HCT116 (cell line): ENCODE measurements around the gene MED13L. TPM values are rescaled to one million over a fixed set of nuclear protein-coding genes. Genes with fewer than 3 reads are reported as not detected.

Experiments used
- ATAC-seq: fragments of 200-7000 bp; cut with Tn5 transposase; 2 replicates; pipeline ENCODE4 v1.9.1; 2020; ENCODE audit warnings: mild to moderate bottlenecking, moderate library complexity
- BruUV-seq: library from RNA; stranded (reverse); fragments of 400-500 nt; replicated peaks from 2 replicates; lab custom pipeline; 2021; lab: Mats Ljungman, UMichigan
- CTCF ChIA-PET: fragments of 300-600 bp; sonication (Branson Sonifier 250); formaldehyde crosslinking; loops from one replicate; lab custom pipeline; 2021; ENCODE audit warnings: antibody characterized with exemption; lab: Charles Lee
- POLR2A ChIA-PET: fragments of 300-600, 350-600 bp; sonication (Branson Sonifier 250); formaldehyde crosslinking; loops from one replicate; lab custom pipeline; 2021; ENCODE audit warnings: antibody characterized with exemption; lab: Charles Lee
- RAD21 ChIA-PET, 2 experiments: fragments of 300-600 bp; sonication (Branson Sonifier 250); formaldehyde crosslinking; loops; one replicate each; lab custom pipeline; 2023; ENCODE audit warnings: low total read pairs in 2 of 2; ENCODE audit not compliant: uncharacterized antibody in 2 of 2, unreplicated experiment in 2 of 2, low non-redundant PET in 1 of 2; lab: Charles Lee
- DNase-seq: peaks from one replicate; pipeline ENCODE4 v3.0.0-alpha.2; 2010; ENCODE audit warnings: low read depth, low spot score
- H2AFZ ChIP-seq: fragments of 200-600 bp; shearing (Covaris generic), sonication (generic); 2 replicates; pipeline ENCODE4 v1.6.1; 2017; ENCODE audit warnings: low read depth, mixed run types, mixed read lengths, antibody characterized with exemption, low read length; ENCODE audit not compliant: poor library complexity, severe bottlenecking
- H3K27ac ChIP-seq: 2 replicates; pipeline ENCODE4 v1.5.1; 2012; ENCODE audit warnings: low read depth, low read length
- H3K27me3 ChIP-seq: fragments of 200-600 bp; sonication (generic); 2 replicates; pipeline ENCODE4 v1.6.1; 2016; ENCODE audit warnings: mixed run types, low read length, mixed read lengths; ENCODE audit not compliant: insufficient read depth
- H3K36me3 ChIP-seq, 2 experiments: fragments of 200-500 bp in 1 of 2; fragments of 200-600 bp in 1 of 2; sonication (Bioruptor generic) in 1 of 2; sonication (generic) in 1 of 2; 2 replicates each; pipeline versions ENCODE4 v1.5.1 to v1.6.1; 2014 to 2016; ENCODE audit warnings: low read length in 2 of 2, inconsistent platforms in 1 of 2, mixed read lengths in 1 of 2, mixed run types in 1 of 2; ENCODE audit not compliant: insufficient read depth in 2 of 2, control insufficient read depth in 1 of 2
- H3K4me1 ChIP-seq, 2 experiments: fragments of 200-600 bp in 1 of 2; sonication (generic) in 1 of 2; 2 replicates each; pipeline versions ENCODE4 v1.5.1 to v1.6.1; 2012 to 2017; ENCODE audit warnings: low read length in 2 of 2, inconsistent platforms in 1 of 2, mild to moderate bottlenecking in 1 of 2, mixed read lengths in 1 of 2, mixed run types in 1 of 2, moderate library complexity in 1 of 2; ENCODE audit not compliant: insufficient read depth in 2 of 2, control insufficient read depth in 1 of 2
- H3K4me2 ChIP-seq: fragments of 200-600 bp; sonication (generic); 2 replicates; pipeline ENCODE4 v1.6.1; 2017; ENCODE audit warnings: mixed run types, low read length, mixed read lengths
- H3K4me3 ChIP-seq, 2 experiments: fragments of 200-600 bp in 1 of 2; sonication (generic) in 1 of 2; replicated peaks in 1 of 2; 2 replicates each; pipeline ENCODE4 v1.5.1; 2011 to 2016; ENCODE audit warnings: low read length in 2 of 2, control low read depth in 1 of 2, low read depth in 1 of 2, mild to moderate bottlenecking in 1 of 2, mixed read lengths in 1 of 2, mixed run types in 1 of 2
- H3K79me2 ChIP-seq: fragments of 200-600 bp; sonication (generic); 2 replicates; pipeline ENCODE4 v1.6.1; 2017; ENCODE audit warnings: mild to moderate bottlenecking, mixed run types, low read length, moderate library complexity, mixed read lengths; ENCODE audit not compliant: insufficient read depth
- H3K9ac ChIP-seq: fragments of 200-600 bp; sonication (generic); 2 replicates; pipeline ENCODE4 v1.6.1; 2016; ENCODE audit warnings: low read length, mixed read lengths
- H3K9me2 ChIP-seq: fragments of 200-600 bp; sonication (generic), shearing (Covaris generic); 2 replicates; pipeline ENCODE4 v1.6.1; 2017; ENCODE audit warnings: mixed run types, mild to moderate bottlenecking, moderate library complexity; ENCODE audit not compliant: insufficient read depth
- H3K9me3 ChIP-seq, 2 experiments: fragments of 200-500 bp in 1 of 2; fragments of 200-600 bp in 1 of 2; sonication (Bioruptor generic) in 1 of 2; sonication (generic) in 1 of 2; 2 replicates each; pipeline ENCODE4 v1.6.1; 2014 to 2017; ENCODE audit warnings: low read length in 2 of 2, mixed read lengths in 2 of 2, inconsistent platforms in 1 of 2, low read depth in 1 of 2, mild to moderate bottlenecking in 1 of 2, mixed run types in 1 of 2, moderate library complexity in 1 of 2; ENCODE audit not compliant: control insufficient read depth in 1 of 2, insufficient read depth in 1 of 2
- H4K20me1 ChIP-seq: fragments of 200-600 bp; sonication (generic), shearing (Covaris generic); 2 replicates; pipeline ENCODE4 v1.6.1; 2017; ENCODE audit warnings: mixed run types, mild to moderate bottlenecking, moderate library complexity; ENCODE audit not compliant: insufficient read depth
- ATF3 ChIP-seq: IDR thresholded peaks from 2 replicates; pipeline ENCODE4 v1.6.1; 2012
- ELF1 ChIP-seq: IDR thresholded peaks from 2 replicates; pipeline ENCODE4 v1.6.1; 2012; ENCODE audit warnings: low read depth, borderline replicate concordance
- EZH2 ChIP-seq: fragments of 200-600 bp; sonication (generic); IDR thresholded peaks from 2 replicates; pipeline ENCODE4 v1.6.1; 2017; ENCODE audit warnings: antibody characterized with exemption, mixed run types
- EZH2phosphoT487 ChIP-seq: fragments of 200-600 bp; IDR thresholded peaks from 2 replicates; pipeline ENCODE4 v1.6.1; 2018; ENCODE audit warnings: antibody characterized with exemption, borderline replicate concordance
- FOSL1 ChIP-seq: IDR thresholded peaks from 2 replicates; pipeline ENCODE4 v1.6.1; 2012; ENCODE audit warnings: low read depth
- JUND ChIP-seq: IDR thresholded peaks from 2 replicates; pipeline ENCODE4 v1.6.1; 2012
- MAX ChIP-seq: IDR thresholded peaks from 2 replicates; pipeline ENCODE4 v1.6.1; 2012
- POLR2A ChIP-seq: IDR thresholded peaks from 2 replicates; pipeline ENCODE4 v1.7.0; 2011; ENCODE audit warnings: borderline replicate concordance; ENCODE audit not compliant: insufficient read depth, insufficient read length; ENCODE audit errors: extremely low read depth
- REST ChIP-seq: IDR thresholded peaks from 2 replicates; pipeline ENCODE4 v1.6.1; 2012; ENCODE audit warnings: low read depth
- SIN3A ChIP-seq: IDR thresholded peaks from 2 replicates; pipeline ENCODE4 v1.6.1; 2012; ENCODE audit warnings: low read depth
- SP1 ChIP-seq: IDR thresholded peaks from 2 replicates; pipeline ENCODE4 v1.6.1; 2012; ENCODE audit warnings: low read depth
- SRF ChIP-seq: IDR thresholded peaks from 2 replicates; pipeline ENCODE4 v1.6.1; 2012; ENCODE audit warnings: low read depth
- TCF7L2 ChIP-seq: IDR thresholded peaks from 2 replicates; pipeline ENCODE4 v1.7.0; 2011; ENCODE audit warnings: borderline replicate concordance, inconsistent platforms; ENCODE audit not compliant: insufficient read depth, insufficient read length; ENCODE audit errors: extremely low read depth
- YY1 ChIP-seq: IDR thresholded peaks from 2 replicates; pipeline ENCODE4 v1.6.1; 2011; ENCODE audit warnings: low read length, low read depth, moderate library complexity, mild to moderate bottlenecking; ENCODE audit not compliant: insufficient replicate concordance; ENCODE audit errors: extremely low read depth
- ZNF274 ChIP-seq: fragments of 200-500 bp; sonication (Bioruptor generic); IDR thresholded peaks from 2 replicates; pipeline ENCODE4 v1.6.1; 2014; ENCODE audit warnings: mild to moderate bottlenecking, low read depth, low read length, inconsistent platforms
- intact Hi-C: fragments of 100-400 bp; cut with micrococcal nuclease; formaldehyde crosslinking; loops from 2 replicates; pipeline ENCODE4 v1.10.0; 2022
- total RNA-seq: library from RNA; stranded (reverse); gene quantifications from one replicate; pipeline ENCODE4 v1.2.1, GENCODE V29; 2021; ENCODE audit not compliant: unreplicated experiment
- TF ChIP-seq, protein P1 (sequence below), 3 experiments: fragments of 200-600 bp in 1 of 3; sonication (generic) in 1 of 3; IDR thresholded peaks in 2 of 3; conservative IDR thresholded peaks in 1 of 3; 2 replicates each; pipeline ENCODE4 v1.5.1; 2012 to 2017; ENCODE audit warnings: low read depth in 2 of 3, low read length in 2 of 3, antibody characterized with exemption in 1 of 3, borderline replicate concordance in 1 of 3, control low read depth in 1 of 3, mild to moderate bottlenecking in 1 of 3, mixed read lengths in 1 of 3, mixed run types in 1 of 3, moderate library complexity in 1 of 3; ENCODE audit not compliant: insufficient read depth in 1 of 3

MED13L gene
- total RNA-seq, 1 experiment from 2014 or later = 176 TPM

DNA sequence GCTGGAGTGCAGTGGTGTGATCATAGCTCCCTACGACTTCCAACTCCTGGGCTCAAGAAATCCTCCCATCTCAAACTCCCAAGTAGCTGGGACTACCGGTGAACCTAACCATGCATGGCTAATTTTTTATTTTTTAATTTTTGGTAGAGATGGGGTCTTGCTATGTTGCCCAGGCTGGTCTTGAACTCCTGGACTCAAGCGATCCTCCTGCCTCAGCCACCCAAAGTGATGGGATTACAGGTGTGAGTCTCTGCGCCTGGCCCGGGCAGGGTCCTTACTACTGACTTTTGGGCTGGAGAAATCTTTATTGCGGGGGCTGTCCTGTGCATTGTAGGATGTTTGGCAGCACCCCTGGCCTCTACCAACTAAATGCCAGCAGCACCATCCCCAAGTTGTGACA is 44.4 kb upstream of the MED13L start:
- no peaks in the 10 kb centered on the region for H3K27me3 ChIP-seq
- no peaks in the 10 kb centered on the region for H3K36me3 ChIP-seq
- RAD21 ChIA-PET = no interaction called here
- H3K27ac ChIP-seq = no peak overlapping the region
- H3K79me2 ChIP-seq = no peaks in the 10 kb centered on the region
- H3K4me3 ChIP-seq = no peak overlapping the region
- intact Hi-C loops = no loop called here
- DNase-seq (no peak), ATAC-seq (no peak)
- no peak overlapping the region for H2AFZ ChIP-seq
- POLR2A ChIA-PET = no interaction called here
- H3K4me1 ChIP-seq = peaks cover 0 to 18% of the 10 kb centered on the region in 2 experiments; a peak in 1 of 4 replicates
- H4K20me1 ChIP-seq = no peaks in the 10 kb centered on the region
- H3K9me2 ChIP-seq = no peaks in the 10 kb centered on the region
- CTCF ChIA-PET = no interaction called here
- TF ChIP-seq ATF3 (no peak), YY1 (no peak), POLR2A (no peak), MAX (no peak), TCF7L2 (no peak), ELF1 (no peak), ZNF274 (no peak), REST (no peak), JUND (no peak), FOSL1 (no peak), SP1 (no peak), SIN3A (no peak), SRF (no peak), EZH2phosphoT487 (no peak), EZH2 (no peak)
- TF ChIP-seq, protein P1, sequence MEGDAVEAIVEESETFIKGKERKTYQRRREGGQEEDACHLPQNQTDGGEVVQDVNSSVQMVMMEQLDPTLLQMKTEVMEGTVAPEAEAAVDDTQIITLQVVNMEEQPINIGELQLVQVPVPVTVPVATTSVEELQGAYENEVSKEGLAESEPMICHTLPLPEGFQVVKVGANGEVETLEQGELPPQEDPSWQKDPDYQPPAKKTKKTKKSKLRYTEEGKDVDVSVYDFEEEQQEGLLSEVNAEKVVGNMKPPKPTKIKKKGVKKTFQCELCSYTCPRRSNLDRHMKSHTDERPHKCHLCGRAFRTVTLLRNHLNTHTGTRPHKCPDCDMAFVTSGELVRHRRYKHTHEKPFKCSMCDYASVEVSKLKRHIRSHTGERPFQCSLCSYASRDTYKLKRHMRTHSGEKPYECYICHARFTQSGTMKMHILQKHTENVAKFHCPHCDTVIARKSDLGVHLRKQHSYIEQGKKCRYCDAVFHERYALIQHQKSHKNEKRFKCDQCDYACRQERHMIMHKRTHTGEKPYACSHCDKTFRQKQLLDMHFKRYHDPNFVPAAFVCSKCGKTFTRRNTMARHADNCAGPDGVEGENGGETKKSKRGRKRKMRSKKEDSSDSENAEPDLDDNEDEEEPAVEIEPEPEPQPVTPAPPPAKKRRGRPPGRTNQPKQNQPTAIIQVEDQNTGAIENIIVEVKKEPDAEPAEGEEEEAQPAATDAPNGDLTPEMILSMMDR (IDR thresholded peaks at IDR 0.05 in 2 of 3, conservative IDR thresholded peaks at IDR 0.05 in 1 of 3; ENCODE audit: borderline replicate concordance in 1 of 3, insufficient read depth in 1 of 3, low read depth in 2 of 3, low read length in 2 of 3) = no peak
- H3K9ac ChIP-seq = no peak overlapping the region
- H3K9me3 ChIP-seq = no peaks in the 10 kb centered on the region
- no TSS peak for BruUV-seq
- no peak overlapping the region for H3K4me2 ChIP-seq
